Prostate gland (tissue), 2 donors: ENCODE measurements around the gene IPCEF1. TPM values are rescaled to one million over a fixed set of nuclear protein-coding genes. Genes with fewer than 3 reads are reported as not detected.

Experiments
- DNase-seq: peaks from one replicate; pipeline ENCODE4 v3.0.0-alpha.2; 2019; ENCODE audit warnings: low spot score
- H3K27ac ChIP-seq, 2 donors: fragments of 200-600 bp; sonication (generic); 2 replicates each; pipeline ENCODE4 v1.5.1; 2017 to 2019
- H3K27me3 ChIP-seq: fragments of 200-600 bp; sonication (generic); replicated peaks from 2 replicates; pipeline ENCODE4 v1.5.1; 2019; ENCODE audit not compliant: insufficient read depth
- H3K36me3 ChIP-seq, 2 donors: fragments of 200-600 bp; sonication (generic); 1 replicate in 1 of 2; 2 replicates in 1 of 2; pipeline versions ENCODE4 v1.5.1 to v1.8.1; 2017 to 2019
- H3K4me1 ChIP-seq: fragments of 200-600 bp; sonication (generic); replicated peaks from 2 replicates; pipeline ENCODE4 v1.5.1; 2019
- H3K4me3 ChIP-seq, 2 donors: fragments of 200-600 bp; sonication (generic); 2 replicates each; pipeline ENCODE4 v1.5.1; 2017 to 2019
- H3K9me3 ChIP-seq: fragments of 200-600 bp; sonication (generic); 2 replicates; pipeline ENCODE4 v1.5.1; 2017
- POLR2A ChIP-seq: fragments of 450-650 bp; IDR thresholded peaks from one replicate; pipeline ENCODE4 v1.6.1; 2016; ENCODE audit warnings: antibody characterized with exemption, mild to moderate bottlenecking
- POLR2AphosphoS5 ChIP-seq: sonication (generic); formaldehyde crosslinking; IDR thresholded peaks from one replicate; pipeline ENCODE4 v1.6.1; 2017; ENCODE audit warnings: antibody characterized with exemption
- WGBS: methylation state at CpG from one replicate; pipeline ENCODE4 v1.1.5; 2018; 5-methylcytosine and 5-hydroxymethylcytosine counted together
- intact Hi-C: fragments of 100-400 bp; cut with DNase I; formaldehyde crosslinking; loops from one replicate; pipeline ENCODE4 v1.14.2; 2022
- total RNA-seq, 2 donors: library from RNA; depleted of rRNA; stranded (reverse); fragments of >200 nt; gene quantifications; one replicate each; pipeline ENCODE4 v1.1.0, GENCODE V29; 2016
- TF ChIP-seq, protein P1 (sequence below), 4 experiments: fragments of 200-600 bp in 2 of 4; fragments of 450-650 bp in 2 of 4; sonication (generic) in 2 of 4; IDR thresholded peaks; 1 replicate in 3 of 4; 2 replicates in 1 of 4; pipeline ENCODE4 v1.5.1; 2016 to 2019; ENCODE audit warnings: antibody characterized with exemption in 4 of 4, mild to moderate bottlenecking in 2 of 4, moderate library complexity in 2 of 4

The IPCEF1 gene
- total RNA-seq, 2 donors from 2014 or later = 1.0 to 6.1 TPM

DNA sequence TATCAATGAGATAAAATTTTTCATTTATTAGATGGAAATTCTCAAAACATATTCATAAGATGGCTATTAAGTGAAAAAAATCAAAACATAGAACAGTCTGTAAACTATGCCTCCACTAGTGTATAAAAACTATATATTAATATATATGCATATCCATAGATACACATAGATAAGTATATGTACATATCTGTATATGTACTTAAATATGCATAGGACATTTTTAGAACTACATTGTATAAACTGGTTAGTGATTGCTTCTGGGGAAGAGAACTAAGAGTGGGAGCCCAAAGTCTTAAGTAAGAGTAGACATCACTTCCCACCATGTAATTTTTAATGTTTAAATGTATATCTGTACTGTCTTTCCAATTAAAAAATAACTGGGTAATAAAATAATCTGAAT, 31.5 kb downstream of the IPCEF1 start:
- no peak for TF ChIP-seq POLR2AphosphoS5
- TF ChIP-seq, protein P1, sequence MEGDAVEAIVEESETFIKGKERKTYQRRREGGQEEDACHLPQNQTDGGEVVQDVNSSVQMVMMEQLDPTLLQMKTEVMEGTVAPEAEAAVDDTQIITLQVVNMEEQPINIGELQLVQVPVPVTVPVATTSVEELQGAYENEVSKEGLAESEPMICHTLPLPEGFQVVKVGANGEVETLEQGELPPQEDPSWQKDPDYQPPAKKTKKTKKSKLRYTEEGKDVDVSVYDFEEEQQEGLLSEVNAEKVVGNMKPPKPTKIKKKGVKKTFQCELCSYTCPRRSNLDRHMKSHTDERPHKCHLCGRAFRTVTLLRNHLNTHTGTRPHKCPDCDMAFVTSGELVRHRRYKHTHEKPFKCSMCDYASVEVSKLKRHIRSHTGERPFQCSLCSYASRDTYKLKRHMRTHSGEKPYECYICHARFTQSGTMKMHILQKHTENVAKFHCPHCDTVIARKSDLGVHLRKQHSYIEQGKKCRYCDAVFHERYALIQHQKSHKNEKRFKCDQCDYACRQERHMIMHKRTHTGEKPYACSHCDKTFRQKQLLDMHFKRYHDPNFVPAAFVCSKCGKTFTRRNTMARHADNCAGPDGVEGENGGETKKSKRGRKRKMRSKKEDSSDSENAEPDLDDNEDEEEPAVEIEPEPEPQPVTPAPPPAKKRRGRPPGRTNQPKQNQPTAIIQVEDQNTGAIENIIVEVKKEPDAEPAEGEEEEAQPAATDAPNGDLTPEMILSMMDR (IDR thresholded peaks at IDR 0.05) = no peak
- no peak for TF ChIP-seq POLR2A
- intact Hi-C loops = no loop called here
- H3K27ac ChIP-seq = no peak overlapping the region
- no peaks in the 10 kb centered on the region for H3K9me3 ChIP-seq
- no peak overlapping the region for H3K4me3 ChIP-seq
- H3K4me1 ChIP-seq = no peaks in the 10 kb centered on the region
- no peaks in the 10 kb centered on the region for H3K27me3 ChIP-seq
- DNase-seq = no peak
- no peaks in the 10 kb centered on the region for H3K36me3 ChIP-seq

DNA sequence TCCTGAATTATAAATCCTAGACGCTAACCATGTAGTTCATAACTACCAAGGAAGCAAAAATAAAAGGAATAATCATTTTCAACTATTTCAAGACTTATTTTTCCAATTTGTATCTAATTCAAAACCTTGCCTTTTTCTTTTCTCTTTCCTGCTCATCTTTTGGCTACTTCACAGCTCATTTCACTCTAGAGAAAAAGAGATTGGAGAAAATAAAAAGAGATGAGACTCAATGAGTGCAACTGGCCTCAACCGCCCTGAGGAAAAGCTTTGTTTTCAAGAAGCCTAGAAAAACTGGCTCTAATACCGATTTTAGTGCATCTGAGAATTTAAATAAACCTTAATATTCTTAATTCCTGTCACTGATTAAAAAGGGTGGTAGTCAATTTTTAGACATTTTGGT, 36.4 kb downstream of the IPCEF1 start:
- Histone ChIP-seq H3K9me3 (no peaks in the 10 kb centered on the region), H3K4me1 (no peaks in the 10 kb centered on the region), H3K36me3 (no peaks in the 10 kb centered on the region), H3K27me3 (no peaks in the 10 kb centered on the region), H3K4me3 (no peak overlapping the region), H3K27ac (no peak overlapping the region)
- TF ChIP-seq, protein P1 (IDR thresholded peaks at IDR 0.05) = no peak
- TF ChIP-seq POLR2AphosphoS5 (no peak), POLR2A (no peak)
- WGBS = 84% methylated on average over 3 of the region's 3 CpGs
- DNase-seq = no peak
- intact Hi-C loops = no loop called here

DNA sequence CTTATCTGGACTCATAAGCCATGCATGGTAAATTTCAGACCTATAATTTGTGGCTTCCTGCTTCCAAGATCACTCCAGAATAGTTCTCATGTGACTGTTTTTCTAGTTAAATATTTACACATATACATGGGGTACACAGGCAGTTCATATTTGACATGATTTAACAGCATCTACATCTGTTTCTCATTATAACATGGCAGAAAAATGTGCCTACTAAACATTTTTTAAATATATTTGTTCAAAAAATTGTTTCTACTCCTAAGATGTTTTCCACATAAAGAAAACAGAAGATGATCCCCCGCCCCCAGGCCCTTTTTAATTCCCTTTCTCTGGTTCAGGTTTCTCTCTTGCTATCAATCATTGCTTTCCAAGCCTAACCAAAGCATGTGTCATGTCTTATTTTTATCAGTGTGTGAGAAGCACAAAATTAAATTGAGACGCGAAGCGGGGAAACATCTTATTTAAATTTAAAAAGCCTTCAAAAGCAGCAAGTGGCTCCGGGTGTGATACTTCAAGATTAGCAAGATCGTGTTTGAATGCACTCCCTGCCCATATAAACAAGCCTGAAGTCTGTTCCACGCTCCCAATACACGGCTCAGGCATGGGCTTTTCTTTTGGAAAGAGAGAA, 37.3 kb downstream of the IPCEF1 start:
- TF ChIP-seq POLR2AphosphoS5 (no peak), POLR2A (no peak)
- TF ChIP-seq, protein P1 (IDR thresholded peaks at IDR 0.05) = no peak
- Histone ChIP-seq H3K27me3 (no peaks in the 10 kb centered on the region), H3K4me1 (no peaks in the 10 kb centered on the region), H3K4me3 (no peak overlapping the region), H3K36me3 (no peaks in the 10 kb centered on the region), H3K9me3 (no peaks in the 10 kb centered on the region), H3K27ac (no peak overlapping the region)
- intact Hi-C loops = no loop called here
- no peak for DNase-seq
- 35% methylated on average over 8 of the region's 8 CpGs for WGBS

DNA sequence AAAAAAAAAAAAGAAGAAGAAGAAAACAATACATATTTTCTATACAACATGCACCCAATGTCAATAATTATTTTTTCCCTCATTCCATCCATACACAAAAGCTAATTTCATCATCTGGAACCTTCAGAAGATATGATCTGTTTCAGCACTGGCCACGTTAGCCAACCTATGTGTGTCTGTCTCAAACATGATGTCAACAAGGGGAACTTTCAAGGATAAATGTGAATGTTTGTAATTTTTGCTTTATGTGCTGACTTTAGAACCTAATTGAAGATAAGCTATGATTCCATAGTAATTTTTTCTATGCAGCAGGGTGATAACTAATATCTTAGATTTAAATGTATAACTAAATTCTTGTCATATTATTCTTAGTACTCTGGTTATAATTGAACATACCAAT, 37.9 kb downstream of the IPCEF1 start:
- H3K27ac ChIP-seq = no peak overlapping the region
- WGBS = 72% methylated on average over 1 of the region's 1 CpG

DNA sequence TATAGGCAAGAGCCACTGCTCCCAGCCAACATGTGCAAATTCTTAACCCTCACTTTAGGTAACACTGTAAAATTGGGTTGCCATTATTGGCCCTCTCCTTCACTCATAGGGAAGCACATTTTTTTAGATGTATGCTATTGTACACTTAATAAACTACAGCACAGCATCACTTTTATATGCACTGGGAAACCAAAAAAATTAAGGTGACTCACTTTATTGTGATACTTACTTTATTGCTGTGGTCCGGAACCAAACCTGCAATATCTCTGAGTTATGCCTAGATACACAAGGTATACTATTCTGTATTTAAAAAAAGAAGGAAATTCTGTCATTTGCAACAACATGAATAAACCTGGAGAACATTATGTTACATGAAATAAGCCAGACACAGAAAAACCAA, 40.5 kb downstream of the IPCEF1 start:
- DNase-seq = no peak
- 78% methylated on average over 1 of the region's 1 CpG for WGBS
- Histone ChIP-seq H3K4me1 (no peaks in the 10 kb centered on the region), H3K9me3 (no peaks in the 10 kb centered on the region), H3K4me3 (no peak overlapping the region), H3K27me3 (no peaks in the 10 kb centered on the region), H3K36me3 (no peaks in the 10 kb centered on the region), H3K27ac (no peak overlapping the region)
- no peak for TF ChIP-seq POLR2A
- TF ChIP-seq POLR2AphosphoS5 = no peak
- TF ChIP-seq, protein P1 (IDR thresholded peaks at IDR 0.05) = no peak
- intact Hi-C loops = no loop called here

More for the DNA sequence above, 37.9 kb downstream of the IPCEF1 start:
- TF ChIP-seq POLR2A (no peak), POLR2AphosphoS5 (no peak)
- TF ChIP-seq, protein P1 (IDR thresholded peaks at IDR 0.05) = no peak
- Histone ChIP-seq H3K27me3 (no peaks in the 10 kb centered on the region), H3K4me3 (no peak overlapping the region), H3K36me3 (no peaks in the 10 kb centered on the region), H3K4me1 (no peaks in the 10 kb centered on the region), H3K9me3 (no peaks in the 10 kb centered on the region)
- intact Hi-C loops = no loop called here
- DNase-seq = no peak
